Measurements from ENCODE around the gene CNRIP1.
"Not testable (repeated sequence)": the region's sequence is repeated elsewhere in the genome, so short reads cannot be mapped to it uniquely, and the experiment has no call there.

The CNRIP1 gene

GRCh38 chr2:68319398-68320117 is at the start of gene CNRIP1:
TSS of gene CNRIP1 (minus strand) at chr2:68319949. CDS start at chr2:68319400, 549 bp downstream.
- DNase-seq (ENCODE audit: low read depth) = no peak

GRCh38 chr2:68369337-68369734 is 49.6 kb upstream of the CNRIP1 start:
- DNase-seq (ENCODE audit: low read depth) = no peak

- peak; percentile 62 for DNase-seq (ENCODE audit: low read depth)
These were observed 49.0 kb upstream of the CNRIP1 start for GRCh38 chr2:68368654-68369336.

- DNase-seq (ENCODE audit: low read depth) = no peak
These were observed 48.4 kb upstream of the CNRIP1 start for GRCh38 chr2:68367953-68368653.

- DNase-seq (ENCODE audit: low read depth) = no peak
These were observed 46.4 kb upstream of the CNRIP1 start for GRCh38 chr2:68366083-68366560.

GRCh38 chr2:68365087-68365486 is 45.3 kb upstream of the CNRIP1 start, which contains the start of gene PLEK:
TSS of gene PLEK (plus strand) at chr2:68365282. CDS start at chr2:68365352, 70 bp downstream.
- DNase-seq (ENCODE audit: low read depth) = no peak

- DNase-seq (ENCODE audit: low read depth) = no peak
These were observed 44.0 kb upstream of the CNRIP1 start for GRCh38 chr2:68363721-68364120.

- DNase-seq (ENCODE audit: low read depth) = no peak
These were observed 43.0 kb upstream of the CNRIP1 start for GRCh38 chr2:68362749-68363148.

- no peak for DNase-seq (ENCODE audit: low read depth)
These were observed 42.3 kb upstream of the CNRIP1 start for GRCh38 chr2:68362069-68362468.

GRCh38 chr2:68359889-68360288 is 40.1 kb upstream of the CNRIP1 start:
- no peak for DNase-seq (ENCODE audit: low read depth)

GRCh38 chr2:68357605-68358337 is 38.0 kb upstream of the CNRIP1 start:
- DNase-seq (ENCODE audit: low read depth) = peak; percentile 29

GRCh38 chr2:68356599-68357239 is 37.0 kb upstream of the CNRIP1 start:
- no peak for DNase-seq (ENCODE audit: low read depth)

- no peak for DNase-seq (ENCODE audit: low read depth)
These were observed 33.1 kb upstream of the CNRIP1 start for GRCh38 chr2:68352651-68353391.

GRCh38 chr2:68351997-68352396 is 32.2 kb upstream of the CNRIP1 start:
- no peak for DNase-seq (ENCODE audit: low read depth)

- not testable (repeated sequence) for DNase-seq (ENCODE audit: low read depth)
These were observed 29.3 kb upstream of the CNRIP1 start for GRCh38 chr2:68349091-68349490.

GRCh38 chr2:68345129-68345875 is 25.6 kb upstream of the CNRIP1 start:
- no peak for DNase-seq (ENCODE audit: low read depth)

- no peak for DNase-seq (ENCODE audit: low read depth)
These were observed 24.3 kb upstream of the CNRIP1 start for GRCh38 chr2:68344031-68344430.

- DNase-seq (ENCODE audit: low read depth) = no peak
These were observed 22.7 kb upstream of the CNRIP1 start for GRCh38 chr2:68342470-68342869.

GRCh38 chr2:68341583-68341982 is 21.8 kb upstream of the CNRIP1 start:
- DNase-seq (ENCODE audit: low read depth) = no peak

GRCh38 chr2:68341062-68341329 is 21.2 kb upstream of the CNRIP1 start:
- no peak for DNase-seq (ENCODE audit: low read depth)
